GM19468 (cell line): ENCODE data around the gene CNGB1.
"Not testable (repeated sequence)": the region's sequence is repeated elsewhere in the genome, so short reads cannot be mapped to it uniquely, and the experiment has no call there.

Source experiments
- ATAC-seq: cut with Tn5 transposase; IDR thresholded peaks from one replicate; pipeline ENCODE4 v1.9.1; 2021; ENCODE audit warnings: mild to moderate bottlenecking, moderate library complexity, moderate number of reproducible peaks; ENCODE audit not compliant: unreplicated experiment; ENCODE audit errors: extremely low read depth

The CNGB1 gene

GRCh38 chr16:57978070-57978465 is 7.1 kb upstream of the CNGB1 start:
- ATAC-seq: not testable (repeated sequence)

DNA sequence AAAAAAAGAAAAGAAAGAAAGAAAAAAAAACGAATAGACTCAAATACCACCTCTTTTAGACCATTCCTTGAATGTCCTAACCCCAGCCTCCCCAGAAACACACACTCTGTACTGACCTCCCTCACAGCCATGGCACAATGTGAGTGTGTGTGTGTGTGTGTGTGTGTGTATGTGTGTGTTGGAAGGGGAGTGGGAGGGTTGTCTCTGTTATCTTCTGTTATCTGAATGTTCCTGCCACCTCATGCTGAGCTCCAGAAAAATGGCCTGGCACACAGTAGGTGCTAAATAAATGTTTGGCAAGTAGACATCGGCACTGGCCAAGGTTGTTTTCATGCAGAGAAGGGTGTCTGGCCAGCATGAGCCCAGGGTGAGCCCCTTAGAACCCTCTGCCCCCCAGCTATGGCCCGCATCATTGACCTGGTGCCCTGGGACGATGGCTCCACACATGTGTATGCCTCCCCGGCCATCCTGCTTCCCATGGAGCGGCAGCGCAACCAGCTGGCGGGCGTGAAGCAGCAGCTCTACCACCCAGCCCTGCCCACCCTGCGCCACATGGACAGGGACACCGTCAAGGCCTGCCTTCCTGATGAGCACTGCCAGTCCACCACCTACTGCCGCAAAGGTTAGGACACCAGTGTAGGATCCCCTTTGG is 6.6 kb upstream of the CNGB1 start:
- ATAC-seq: no peak

GRCh38 chr16:57976331-57976796 is 5.4 kb upstream of the CNGB1 start:
- no peak for ATAC-seq

GRCh38 chr16:57972306-57972705 is 1.4 kb upstream of the CNGB1 start:
- no peak for ATAC-seq

GRCh38 chr16:57971848-57972247 is 920 bp upstream of the CNGB1 start:
- no peak for ATAC-seq

- no peak for ATAC-seq
Measured at GRCh38 chr16:57970319-57970718, 609 bp downstream of the CNGB1 start.

GRCh38 chr16:57969451-57970123 is 1.3 kb downstream of the CNGB1 start:
- ATAC-seq: no peak

DNA sequence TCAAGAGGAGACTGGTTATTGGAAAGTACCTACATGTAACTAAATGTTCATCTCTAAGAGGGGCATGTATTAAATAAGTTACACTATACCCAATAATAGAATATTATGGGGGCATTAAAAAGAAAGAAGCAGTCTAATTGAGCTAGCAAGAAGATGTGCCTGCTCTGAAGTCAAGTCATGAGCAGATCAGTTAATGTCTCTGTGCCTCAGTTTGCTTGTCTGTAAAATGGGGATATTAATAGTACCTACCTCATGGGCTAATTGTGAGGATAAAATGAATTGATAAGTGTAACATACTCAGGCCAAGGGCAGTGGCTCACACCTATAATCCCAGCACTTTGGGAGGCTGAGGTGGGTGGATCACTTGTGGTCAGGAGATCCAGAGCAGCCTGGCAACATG is 3.0 kb downstream of the CNGB1 start:
- no peak for ATAC-seq

- ATAC-seq: no peak
Measured at GRCh38 chr16:57966986-57967385, 3.9 kb downstream of the CNGB1 start.

- no peak for ATAC-seq
Measured at GRCh38 chr16:57966204-57966771, 4.6 kb downstream of the CNGB1 start.

- ATAC-seq: no peak
Measured at GRCh38 chr16:57964157-57964700, 6.7 kb downstream of the CNGB1 start.

DNA sequence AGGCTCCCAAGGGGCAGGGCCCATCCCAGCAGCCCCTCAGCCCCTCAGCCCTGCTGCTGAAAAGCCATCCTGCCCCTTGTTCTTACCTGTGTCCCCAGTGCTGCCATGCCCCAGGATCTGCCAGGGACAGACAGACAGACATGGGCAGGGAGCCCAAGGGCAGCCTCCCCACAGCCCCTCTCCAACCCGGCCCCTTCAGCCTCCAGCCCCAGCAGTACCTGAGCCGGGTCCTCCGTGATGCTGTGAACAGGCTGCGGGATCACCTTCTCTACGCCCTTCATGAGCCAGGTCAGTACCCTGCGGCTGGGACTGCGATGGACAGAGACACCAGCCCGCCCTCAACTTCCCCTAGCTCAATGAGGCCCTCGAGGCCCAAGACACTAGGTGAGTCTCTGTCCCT is 8.2 kb downstream of the CNGB1 start:
- no peak for ATAC-seq

GRCh38 chr16:57962046-57962445 is 8.9 kb downstream of the CNGB1 start:
- no peak for ATAC-seq

DNA sequence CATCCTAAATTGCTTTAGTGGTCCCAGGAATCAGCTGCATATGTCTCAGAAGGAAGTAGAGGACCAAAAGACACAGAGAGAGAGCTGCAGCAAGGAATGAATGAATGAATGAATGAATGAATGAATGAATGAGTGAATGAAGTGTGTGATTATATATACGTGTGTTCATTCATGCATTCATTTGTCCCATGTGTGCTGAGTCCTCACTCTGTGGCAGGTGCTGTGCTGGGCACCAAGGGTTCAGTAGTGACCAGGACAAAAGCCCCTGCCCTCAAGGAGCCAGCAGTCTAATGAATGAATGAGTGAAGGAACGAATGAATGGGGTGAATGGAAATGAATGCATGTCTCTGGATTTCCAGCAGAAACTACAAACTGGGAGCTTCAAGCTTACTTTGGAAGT is 9.4 kb downstream of the CNGB1 start:
- ATAC-seq: no peak

- ATAC-seq: no peak
Measured at GRCh38 chr16:57960826-57961472, 10.0 kb downstream of the CNGB1 start.

- ATAC-seq: no peak
Measured at GRCh38 chr16:57960310-57960709, 10.6 kb downstream of the CNGB1 start.

DNA sequence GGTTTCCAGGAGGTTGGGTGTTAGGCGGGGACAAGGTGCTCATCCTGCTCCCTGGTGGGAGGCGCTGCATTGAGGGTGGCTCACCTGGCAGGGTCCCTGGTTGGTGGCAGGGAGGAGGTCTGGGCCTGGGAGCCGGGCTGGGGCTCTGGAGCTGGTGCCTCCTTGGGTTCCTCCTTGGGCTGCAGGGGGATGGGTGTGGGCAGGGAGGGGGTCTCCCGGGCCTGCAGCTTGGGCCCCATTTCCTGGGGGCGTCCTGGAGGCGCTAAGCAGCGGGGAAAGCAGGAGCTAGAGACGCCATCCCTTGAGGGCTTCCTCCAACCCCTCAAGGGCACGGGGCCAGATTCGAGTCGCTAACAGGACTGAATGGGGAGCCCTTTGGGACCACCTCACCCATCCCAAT is 11.1 kb downstream of the CNGB1 start:
- ATAC-seq: no peak

GRCh38 chr16:57959121-57959520 is 11.8 kb downstream of the CNGB1 start:
- no peak for ATAC-seq

- no peak for ATAC-seq
Measured at GRCh38 chr16:57958544-57958943, 12.4 kb downstream of the CNGB1 start.

DNA sequence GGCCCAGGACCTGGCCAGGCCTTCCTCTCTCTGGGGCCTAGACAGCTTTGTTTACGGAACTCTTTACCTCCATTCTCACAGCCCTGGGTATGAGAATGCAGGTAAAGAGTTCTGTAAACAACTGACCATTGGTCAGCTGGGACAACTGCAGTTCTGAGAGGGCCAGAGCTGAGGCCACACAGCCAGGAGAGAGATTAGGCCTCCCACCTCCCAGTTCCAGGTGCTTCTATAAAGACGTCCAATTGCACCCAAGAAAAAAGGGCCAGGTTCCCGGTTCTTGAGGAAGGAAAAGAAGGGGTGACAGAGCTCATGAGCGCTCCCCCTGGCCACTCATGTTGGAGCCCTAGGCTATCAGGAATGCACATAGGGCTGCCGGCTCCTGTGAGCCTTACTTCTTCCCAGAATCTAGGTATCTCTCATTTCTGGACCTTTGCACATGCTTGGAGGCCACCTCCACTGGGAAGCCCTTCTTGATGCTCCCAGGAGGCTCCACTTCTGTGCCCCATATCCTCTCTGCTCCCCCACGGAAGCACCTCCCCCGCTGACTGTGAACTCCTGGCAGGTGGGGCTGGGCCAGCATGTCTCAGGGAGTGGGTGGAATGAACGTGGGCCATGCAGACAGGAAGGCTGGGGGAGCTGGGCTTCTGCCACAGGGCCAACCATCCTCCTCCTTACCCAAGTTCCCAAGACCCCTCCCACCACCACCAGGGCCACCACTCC is 13.1 kb downstream of the CNGB1 start:
- ATAC-seq: no peak
